Upper lobe of right lung (tissue), 1 donor: ENCODE data around the gene CFAP100. TPM values are rescaled to one million over a fixed set of nuclear protein-coding genes. Genes with fewer than 3 reads are reported as not detected.

ENCODE experiments used
- ATAC-seq: fragments of 200-7000 bp; cut with Tn5 transposase; one replicate; pipeline ENCODE4 v1.9.1; 2020; ENCODE audit warnings: mild to moderate bottlenecking, moderate library complexity
- DNase-seq: peaks from one replicate; pipeline ENCODE4 v3.0.0-alpha.2; 2020
- H3K27ac ChIP-seq: fragments of 200-600 bp; one replicate; pipeline ENCODE4 v1.8.0; 2022
- H3K27me3 ChIP-seq: fragments of 200-600 bp; one replicate; pipeline ENCODE4 v1.8.0; 2022; ENCODE audit warnings: mild to moderate bottlenecking
- H3K36me3 ChIP-seq: fragments of 200-600 bp; one replicate; pipeline ENCODE4 v1.8.0; 2022
- H3K4me1 ChIP-seq: fragments of 200-600 bp; one replicate; pipeline ENCODE4 v1.8.0; 2022
- H3K4me3 ChIP-seq: fragments of 200-600 bp; one replicate; pipeline ENCODE4 v1.8.0; 2022; ENCODE audit warnings: mild to moderate bottlenecking
- H3K9me3 ChIP-seq: fragments of 200-600 bp; one replicate; pipeline ENCODE4 v1.8.0; 2022
- CTCF ChIP-seq: fragments of 200-600 bp; IDR thresholded peaks from one replicate; pipeline ENCODE4 v1.8.0; 2022; ENCODE audit warnings: antibody characterized with exemption
- intact Hi-C: fragments of 100-400 bp; cut with DNase I; formaldehyde crosslinking; loops from one replicate; pipeline ENCODE4 v1.11.0; 2022
- long read RNA-seq: library from polyadenylated mRNA; unstranded; transcript quantifications from one replicate; pipeline ENCODE4 v2.0.0, GENCODE V29; 2021
- total RNA-seq: library from RNA; stranded (reverse); fragmentation: NEBNext Ultra II Directional; extraction: Animal tissue kit (Norgen Biotek cat#: 25700); gene quantifications from one replicate; pipeline ENCODE4 v1.2.1, GENCODE V29; 2021
- donor health status: DM: no; HTN: yes; CAD: no; lungs with severe emphysema.

Gene CFAP100
- not detected for total RNA-seq
- long read RNA-seq, partial matches to known transcripts, result 0 of 2 reads
- long read RNA-seq, other reads (novel, unspliced or antisense), result 2 of 2 reads

DNA sequence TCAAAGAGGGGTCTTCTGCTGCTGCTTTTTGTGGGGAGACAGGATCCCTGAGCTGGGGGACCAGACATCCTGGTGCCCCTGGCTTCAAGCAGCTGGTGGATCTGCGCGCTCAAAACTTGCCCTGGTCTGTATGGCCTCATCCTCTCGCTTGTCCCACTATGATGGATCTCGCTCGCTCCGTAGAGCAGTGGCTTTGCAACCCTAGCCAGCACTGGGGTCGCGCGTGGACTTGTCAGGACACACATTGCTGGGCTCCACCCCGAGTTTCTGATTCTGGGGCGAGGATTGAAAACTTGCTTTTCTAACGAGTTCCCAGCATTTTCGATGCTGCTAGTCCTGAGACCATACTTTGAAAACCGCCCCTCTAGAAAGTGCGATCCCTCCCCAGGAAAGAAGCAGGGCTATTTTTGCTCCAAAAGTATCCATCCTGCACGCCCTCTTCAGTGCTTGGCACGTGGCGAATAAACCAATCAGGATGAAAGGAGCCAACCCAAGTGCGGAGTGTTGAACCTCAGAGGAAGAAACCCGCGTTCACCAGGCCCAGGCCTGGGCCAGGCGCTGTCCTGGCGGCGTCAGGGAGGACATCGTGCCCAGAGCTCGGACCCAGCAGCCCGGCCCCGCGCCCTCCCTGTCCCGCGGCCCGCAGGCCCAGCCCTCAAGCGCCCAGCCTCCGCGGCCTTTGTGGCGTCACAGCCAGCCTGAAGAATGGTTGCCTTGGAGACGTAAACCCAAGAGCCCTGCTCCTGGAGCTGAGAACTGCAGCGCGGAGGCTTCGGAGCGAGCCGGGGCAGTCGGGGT lies at the start of gene CFAP100:
CFAP100 (plus strand) TSS at position 731 of the 798 bp plus-strand sequence. CDS start 1,092 bp downstream, outside the sequence.
- peak; percentile 79 for DNase-seq
- Histone ChIP-seq H3K27ac (no peak within 1 kb of the TSS), H3K9me3 (no peaks in the 10 kb centered on the region), H3K36me3 (no peaks in the 10 kb centered on the region), H3K4me1 (no peaks in the 10 kb centered on the region), H3K4me3 (peak within 1 kb of the TSS; percentile 16), H3K27me3 (peaks cover 13% of the 10 kb centered on the region)
- intact Hi-C loops, result no loop called here
- no peak for TF ChIP-seq CTCF
- ATAC-seq, result peak; percentile 65

- no peak overlapping the region for H3K27ac ChIP-seq
- no peaks in the 10 kb centered on the region for H3K27me3 ChIP-seq
- DNase-seq, result no peak
- H3K36me3 ChIP-seq, result peaks cover 9% of the 10 kb centered on the region
- TF ChIP-seq CTCF, result no peak
- no peak for ATAC-seq
- H3K9me3 ChIP-seq, result no peaks in the 10 kb centered on the region
- intact Hi-C loops, result no loop called here
- no peak overlapping the region for H3K4me3 ChIP-seq
- peaks cover 6% of the 10 kb centered on the region for H3K4me1 ChIP-seq
Measured at GRCh38 chr3:126345231-126345630, 49.5 kb upstream of the CFAP100 start.

- no peaks in the 10 kb centered on the region for H3K27me3 ChIP-seq
- DNase-seq, result peak; percentile 56
- H3K27ac ChIP-seq, result no peak overlapping the region
- TF ChIP-seq CTCF, result no peak
- ATAC-seq, result no peak
- H3K4me3 ChIP-seq, result no peak overlapping the region
- H3K4me1 ChIP-seq, result peaks cover 11% of the 10 kb centered on the region
- H3K36me3 ChIP-seq, result peaks cover 15% of the 10 kb centered on the region
- no peaks in the 10 kb centered on the region for H3K9me3 ChIP-seq
- intact Hi-C loops, result no loop called here
Measured at GRCh38 chr3:126345641-126346460, 48.9 kb upstream of the CFAP100 start.

DNA sequence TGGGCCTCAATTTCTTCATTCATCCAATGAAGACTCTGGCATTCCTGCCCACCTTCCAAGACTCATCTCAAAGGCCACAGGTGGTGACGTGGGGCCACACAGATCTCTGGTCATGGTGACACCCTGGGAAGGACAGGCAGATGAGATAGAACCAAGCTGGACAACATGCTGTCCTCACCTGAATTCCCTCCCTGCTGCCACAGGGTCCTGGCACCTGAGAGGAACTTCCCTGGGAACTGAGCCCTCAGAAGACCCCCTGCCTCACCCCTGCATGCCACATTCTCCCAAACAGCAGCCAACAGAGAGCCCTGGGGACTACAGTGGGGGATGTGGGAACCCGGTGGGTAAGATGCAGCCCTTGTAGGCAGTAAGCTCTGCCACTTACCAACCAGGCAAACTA lies 48.2 kb upstream of the CFAP100 start:
- intact Hi-C loops, result no loop called here
- DNase-seq (peak; percentile 27), ATAC-seq (no peak)
- Histone ChIP-seq H3K4me3 (no peak overlapping the region), H3K9me3 (no peaks in the 10 kb centered on the region), H3K27ac (no peak overlapping the region), H3K27me3 (no peaks in the 10 kb centered on the region), H3K4me1 (peaks cover 16% of the 10 kb centered on the region), H3K36me3 (peaks cover 21% of the 10 kb centered on the region)
- no peak for TF ChIP-seq CTCF

GRCh38 chr3:126347543-126348161 lies 47.1 kb upstream of the CFAP100 start:
- ATAC-seq, result no peak
- TF ChIP-seq CTCF, result no peak
- DNase-seq, result peak; percentile 49
- no peaks in the 10 kb centered on the region for H3K9me3 ChIP-seq
- H3K36me3 ChIP-seq, result peaks cover 33% of the 10 kb centered on the region
- no peak overlapping the region for H3K4me3 ChIP-seq
- no peaks in the 10 kb centered on the region for H3K27me3 ChIP-seq
- peaks cover 21% of the 10 kb centered on the region for H3K4me1 ChIP-seq
- no peak overlapping the region for H3K27ac ChIP-seq
- intact Hi-C loops, result no loop called here
